ENCODE data around the gene SUPT20HL1. TPM values are rescaled to one million over a fixed set of nuclear protein-coding genes. Genes with fewer than 3 reads are reported as not detected.

SUPT20HL1 gene
- total and polyA plus RNA-seq, 2 experiments from 2014 or later: not detected

GRCh38 chrX:24392709-24393108 is 32.3 kb downstream of the SUPT20HL1 start:
- Histone ChIP-seq H2AFZ (no peak overlapping the region), H4K20me1 (replicated peaks; ENCODE audit: insufficient read depth) (no peaks in the 10 kb centered on the region), H3K4me1 (ENCODE audit: insufficient read depth) (peaks cover 7% of the 10 kb centered on the region; the same call in 1 of the 2 replicates), H3K4me3 (no peak overlapping the region), H3F3A (replicated peaks; ENCODE audit: low read depth) (no peaks in the 10 kb centered on the region), H3K27me3 (ENCODE audit: insufficient read depth) (no peaks in the 10 kb centered on the region), H3K4me2 (no peak overlapping the region), H3K36me3 (ENCODE audit: insufficient read depth) (no peaks in the 10 kb centered on the region), H3K9me2 (ENCODE audit: insufficient read depth) (no peaks in the 10 kb centered on the region), H3K79me2 (replicated peaks; ENCODE audit: insufficient read depth) (no peaks in the 10 kb centered on the region), H3K27ac (ENCODE audit: low read depth) (no peak overlapping the region)
- H3K9me3 Mint-ChIP-seq: no peaks in the 10 kb centered on the region
- no peak overlapping the region for H3K4me3 Mint-ChIP-seq
- H3K36me3 Mint-ChIP-seq (ENCODE audit: low read depth): no peaks in the 10 kb centered on the region
- no peaks in the 10 kb centered on the region for H3K27me3 Mint-ChIP-seq (ENCODE audit: insufficient read depth, low read depth, poor library complexity)
- no peak for ATAC-seq
- no peak for DNase-seq (ENCODE audit: low spot score)
- H3K4me1 Mint-ChIP-seq: peaks cover 18% of the 10 kb centered on the region
- H3K27ac Mint-ChIP-seq: no peak overlapping the region
- TF ChIP-seq STAT1 (IDR thresholded peaks at IDR 0.05; ENCODE audit: unreplicated experiment) (no peak), POLR2AphosphoS5 (IDR thresholded peaks at IDR 0.05; ENCODE audit: low read depth) (no peak), JUNB (IDR thresholded peaks at IDR 0.05; ENCODE audit: unreplicated experiment) (no peak), ZNF331 (CRISPR knock-in tag; IDR thresholded peaks at IDR 0.05; ENCODE audit: low read depth) (no peak), REST (IDR thresholded peaks at IDR 0.05; ENCODE audit: unreplicated experiment) (no peak), CREB1 (CRISPR knock-in tag; IDR thresholded peaks at IDR 0.05; ENCODE audit: low read depth) (no peak), ETS1 (IDR thresholded peaks at IDR 0.05) (no peak), EZH2 (IDR thresholded peaks at IDR 0.05; ENCODE audit: low read depth, unreplicated experiment) (no peak), EZH2phosphoT487 (IDR thresholded peaks at IDR 0.05; ENCODE audit: unreplicated experiment) (no peak)
- TF ChIP-seq, protein P1, sequence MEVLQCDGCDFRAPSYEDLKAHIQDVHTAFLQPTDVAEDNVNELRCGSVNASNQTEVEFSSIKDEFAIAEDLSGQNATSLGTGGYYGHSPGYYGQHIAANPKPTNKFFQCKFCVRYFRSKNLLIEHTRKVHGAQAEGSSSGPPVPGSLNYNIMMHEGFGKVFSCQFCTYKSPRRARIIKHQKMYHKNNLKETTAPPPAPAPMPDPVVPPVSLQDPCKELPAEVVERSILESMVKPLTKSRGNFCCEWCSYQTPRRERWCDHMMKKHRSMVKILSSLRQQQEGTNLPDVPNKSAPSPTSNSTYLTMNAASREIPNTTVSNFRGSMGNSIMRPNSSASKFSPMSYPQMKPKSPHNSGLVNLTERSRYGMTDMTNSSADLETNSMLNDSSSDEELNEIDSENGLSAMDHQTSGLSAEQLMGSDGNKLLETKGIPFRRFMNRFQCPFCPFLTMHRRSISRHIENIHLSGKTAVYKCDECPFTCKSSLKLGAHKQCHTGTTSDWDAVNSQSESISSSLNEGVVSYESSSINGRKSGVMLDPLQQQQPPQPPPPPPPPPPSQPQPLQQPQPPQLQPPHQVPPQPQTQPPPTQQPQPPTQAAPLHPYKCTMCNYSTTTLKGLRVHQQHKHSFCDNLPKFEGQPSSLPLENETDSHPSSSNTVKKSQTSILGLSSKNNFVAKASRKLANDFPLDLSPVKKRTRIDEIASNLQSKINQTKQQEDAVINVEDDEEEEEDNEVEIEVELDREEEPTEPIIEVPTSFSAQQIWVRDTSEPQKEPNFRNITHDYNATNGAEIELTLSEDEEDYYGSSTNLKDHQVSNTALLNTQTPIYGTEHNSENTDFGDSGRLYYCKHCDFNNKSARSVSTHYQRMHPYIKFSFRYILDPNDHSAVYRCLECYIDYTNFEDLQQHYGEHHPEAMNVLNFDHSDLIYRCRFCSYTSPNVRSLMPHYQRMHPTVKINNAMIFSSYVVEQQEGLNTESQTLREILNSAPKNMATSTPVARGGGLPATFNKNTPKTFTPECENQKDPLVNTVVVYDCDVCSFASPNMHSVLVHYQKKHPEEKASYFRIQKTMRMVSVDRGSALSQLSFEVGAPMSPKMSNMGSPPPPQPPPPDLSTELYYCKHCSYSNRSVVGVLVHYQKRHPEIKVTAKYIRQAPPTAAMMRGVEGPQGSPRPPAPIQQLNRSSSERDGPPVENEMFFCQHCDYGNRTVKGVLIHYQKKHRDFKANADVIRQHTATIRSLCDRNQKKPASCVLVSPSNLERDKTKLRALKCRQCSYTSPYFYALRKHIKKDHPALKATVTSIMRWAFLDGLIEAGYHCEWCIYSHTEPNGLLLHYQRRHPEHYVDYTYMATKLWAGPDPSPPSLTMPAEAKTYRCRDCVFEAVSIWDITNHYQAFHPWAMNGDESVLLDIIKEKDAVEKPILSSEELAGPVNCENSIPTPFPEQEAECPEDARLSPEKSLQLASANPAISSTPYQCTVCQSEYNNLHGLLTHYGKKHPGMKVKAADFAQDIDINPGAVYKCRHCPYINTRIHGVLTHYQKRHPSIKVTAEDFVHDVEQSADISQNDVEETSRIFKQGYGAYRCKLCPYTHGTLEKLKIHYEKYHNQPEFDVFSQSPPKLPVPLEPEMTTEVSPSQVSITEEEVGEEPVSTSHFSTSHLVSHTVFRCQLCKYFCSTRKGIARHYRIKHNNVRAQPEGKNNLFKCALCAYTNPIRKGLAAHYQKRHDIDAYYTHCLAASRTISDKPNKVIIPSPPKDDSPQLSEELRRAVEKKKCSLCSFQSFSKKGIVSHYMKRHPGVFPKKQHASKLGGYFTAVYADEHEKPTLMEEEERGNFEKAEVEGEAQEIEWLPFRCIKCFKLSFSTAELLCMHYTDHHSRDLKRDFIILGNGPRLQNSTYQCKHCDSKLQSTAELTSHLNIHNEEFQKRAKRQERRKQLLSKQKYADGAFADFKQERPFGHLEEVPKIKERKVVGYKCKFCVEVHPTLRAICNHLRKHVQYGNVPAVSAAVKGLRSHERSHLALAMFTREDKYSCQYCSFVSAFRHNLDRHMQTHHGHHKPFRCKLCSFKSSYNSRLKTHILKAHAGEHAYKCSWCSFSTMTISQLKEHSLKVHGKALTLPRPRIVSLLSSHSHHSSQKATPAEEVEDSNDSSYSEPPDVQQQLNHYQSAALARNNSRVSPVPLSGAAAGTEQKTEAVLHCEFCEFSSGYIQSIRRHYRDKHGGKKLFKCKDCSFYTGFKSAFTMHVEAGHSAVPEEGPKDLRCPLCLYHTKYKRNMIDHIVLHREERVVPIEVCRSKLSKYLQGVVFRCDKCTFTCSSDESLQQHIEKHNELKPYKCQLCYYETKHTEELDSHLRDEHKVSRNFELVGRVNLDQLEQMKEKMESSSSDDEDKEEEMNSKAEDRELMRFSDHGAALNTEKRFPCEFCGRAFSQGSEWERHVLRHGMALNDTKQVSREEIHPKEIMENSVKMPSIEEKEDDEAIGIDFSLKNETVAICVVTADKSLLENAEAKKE (CRISPR knock-in tag; IDR thresholded peaks at IDR 0.05): no peak
- TF ChIP-seq, protein P2, sequence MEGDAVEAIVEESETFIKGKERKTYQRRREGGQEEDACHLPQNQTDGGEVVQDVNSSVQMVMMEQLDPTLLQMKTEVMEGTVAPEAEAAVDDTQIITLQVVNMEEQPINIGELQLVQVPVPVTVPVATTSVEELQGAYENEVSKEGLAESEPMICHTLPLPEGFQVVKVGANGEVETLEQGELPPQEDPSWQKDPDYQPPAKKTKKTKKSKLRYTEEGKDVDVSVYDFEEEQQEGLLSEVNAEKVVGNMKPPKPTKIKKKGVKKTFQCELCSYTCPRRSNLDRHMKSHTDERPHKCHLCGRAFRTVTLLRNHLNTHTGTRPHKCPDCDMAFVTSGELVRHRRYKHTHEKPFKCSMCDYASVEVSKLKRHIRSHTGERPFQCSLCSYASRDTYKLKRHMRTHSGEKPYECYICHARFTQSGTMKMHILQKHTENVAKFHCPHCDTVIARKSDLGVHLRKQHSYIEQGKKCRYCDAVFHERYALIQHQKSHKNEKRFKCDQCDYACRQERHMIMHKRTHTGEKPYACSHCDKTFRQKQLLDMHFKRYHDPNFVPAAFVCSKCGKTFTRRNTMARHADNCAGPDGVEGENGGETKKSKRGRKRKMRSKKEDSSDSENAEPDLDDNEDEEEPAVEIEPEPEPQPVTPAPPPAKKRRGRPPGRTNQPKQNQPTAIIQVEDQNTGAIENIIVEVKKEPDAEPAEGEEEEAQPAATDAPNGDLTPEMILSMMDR (conservative IDR thresholded peaks at IDR 0.05; ENCODE audit: low read depth in 2 of 2): no peak

Data from GM23338 (cell line).